K562 (cell line): ENCODE data around the gene TIMM10. TPM values are rescaled to one million over a fixed set of nuclear protein-coding genes. Genes with fewer than 3 reads are reported as not detected.

ENCODE experiments used
- ATAC-seq: fragments of 200-7000 bp; cut with Tn5 transposase; 3 replicates; pipeline ENCODE4 v1.9.1; 2020; ENCODE audit warnings: moderate library complexity
- BruUV-seq: library from RNA; stranded (reverse); fragments of 400-500 nt; replicated peaks from 2 replicates; lab custom pipeline; 2021; lab: Mats Ljungman, UMichigan
- CTCF ChIA-PET: fragments of 300-600 bp; formaldehyde crosslinking; extraction: SDS; loops from one replicate; lab custom pipeline; 2021; ENCODE audit warnings: low intra/inter-chr PET ratio; lab: Yijun Ruan, JAX
- POLR2A ChIA-PET: fragments of 300-600, 350-650 bp; sonication (Branson Sonifier 250); formaldehyde crosslinking; extraction: SDS; loops from one replicate; lab custom pipeline; 2021; ENCODE audit warnings: antibody characterized with exemption, inconsistent platforms; lab: Yijun Ruan, JAX
- DNase-seq, 4 experiments: peaks; one replicate each; pipeline versions ENCODE4 v3.0.0 to v3.0.0-alpha.2; 2011 to 2018; ENCODE audit warnings: low spot score in 3 of 4, mixed read lengths in 3 of 4; ENCODE audit errors: extremely low read depth in 1 of 4
- FAIRE-seq: peaks from 2 replicates; lab custom pipeline; 2011; peaks lifted over from hg19 to GRCh38; lab: Jason Lieb, UNC
- H2AFZ ChIP-seq: 2 replicates; pipeline ENCODE4 v1.6.0; 2011; ENCODE audit warnings: low read depth, low read length, control low read depth, inconsistent platforms
- H3K27ac ChIP-seq: fragments of 200-600 bp; 3 replicates; pipeline ENCODE4 v1.8.0; 2011; ENCODE audit warnings: low read depth, mild to moderate bottlenecking, control low read depth, inconsistent platforms, low read length, moderate library complexity, mixed read lengths; ENCODE audit errors: extremely low read depth
- H3K27me3 ChIP-seq, 2 experiments: fragments of 300-600 bp in 1 of 2; 2 replicates in 1 of 2; 3 replicates in 1 of 2; pipeline versions ENCODE4 v1.6.0 to v1.8.0; 2011; ENCODE audit warnings: inconsistent platforms in 2 of 2, low read length in 2 of 2, mild to moderate bottlenecking in 1 of 2, mixed read lengths in 1 of 2, moderate library complexity in 1 of 2; ENCODE audit not compliant: control insufficient read depth in 2 of 2, insufficient read depth in 2 of 2
- H3K36me3 ChIP-seq: fragments of 300-600 bp; 3 replicates; pipeline ENCODE4 v1.8.0; 2011; ENCODE audit warnings: mild to moderate bottlenecking, low read length, inconsistent platforms; ENCODE audit not compliant: control insufficient read depth, insufficient read depth
- H3K4me1 ChIP-seq, 2 experiments: fragments of 200-600 bp in 1 of 2; replicated peaks in 1 of 2; 2 replicates in 1 of 2; 3 replicates in 1 of 2; pipeline versions ENCODE4 v1.5.1 to v1.8.0; 2011; ENCODE audit warnings: inconsistent platforms in 2 of 2, low read length in 2 of 2, mild to moderate bottlenecking in 1 of 2, mixed read lengths in 1 of 2, moderate library complexity in 1 of 2; ENCODE audit not compliant: control insufficient read depth in 2 of 2, insufficient read depth in 2 of 2
- H3K4me2 ChIP-seq: 2 replicates; pipeline ENCODE4 v1.6.1; 2011; ENCODE audit warnings: low read length, control low read depth, inconsistent platforms, mixed read lengths; ENCODE audit not compliant: insufficient read depth
- H3K4me3 ChIP-seq: fragments of 200-600 bp; sonication (generic), shearing (Covaris generic); 2 replicates; pipeline ENCODE4 v1.5.1; 2016; ENCODE audit warnings: control low read depth, inconsistent platforms
- H3K79me2 ChIP-seq: fragments of 200-600 bp; 3 replicates; pipeline ENCODE4 v1.8.0; 2011; ENCODE audit warnings: low read length, inconsistent platforms; ENCODE audit not compliant: control insufficient read depth, insufficient read depth
- H3K9ac ChIP-seq, 2 experiments: 2 replicates each; pipeline versions ENCODE4 v1.6.0 to v1.6.1; 2011; ENCODE audit warnings: low read depth in 2 of 2, low read length in 2 of 2, control low read depth in 1 of 2, inconsistent platforms in 1 of 2, mild to moderate bottlenecking in 1 of 2, mixed read lengths in 1 of 2; ENCODE audit not compliant: insufficient read depth in 1 of 2
- H3K9me1 ChIP-seq: one replicate; pipeline ENCODE4 v1.6.0; 2011; ENCODE audit warnings: inconsistent platforms, mild to moderate bottlenecking, low read length, moderate library complexity; ENCODE audit not compliant: control insufficient read depth, insufficient read depth
- H3K9me3 ChIP-seq: replicated peaks from 2 replicates; pipeline ENCODE4 v1.5.1; 2011; ENCODE audit warnings: low read depth, low read length, inconsistent platforms; ENCODE audit not compliant: control insufficient read depth, insufficient read depth
- H4K20me1 ChIP-seq: replicated peaks from 2 replicates; pipeline ENCODE4 v1.6.1; 2011; ENCODE audit warnings: low read length, inconsistent platforms, mixed read lengths; ENCODE audit not compliant: control insufficient read depth, insufficient read depth
- ATF1 ChIP-seq, 2 experiments: fragments of 450-650 bp in 1 of 2; IDR thresholded peaks; 2 replicates each; pipeline ENCODE4 v1.6.1; 2016; ENCODE audit warnings: missing compliant biosample characterization in 1 of 2, missing genetic modification characterization in 1 of 2
- CBX1 ChIP-seq: sonication (generic); IDR thresholded peaks from 2 replicates; pipeline ENCODE4 v1.6.1; 2016; ENCODE audit warnings: antibody characterized with exemption, low read depth, mild to moderate bottlenecking
- DPF2 ChIP-seq: fragments of 450-650 bp; IDR thresholded peaks from 2 replicates; pipeline ENCODE4 v1.6.1; 2016
- SAFB ChIP-seq: fragments of 200-400 bp; formaldehyde crosslinking; IDR thresholded peaks from 2 replicates; pipeline ENCODE4 v1.6.1; 2017; ENCODE audit warnings: low read depth, low read length, borderline replicate concordance
- TAL1 ChIP-seq: fragments of 450-650 bp; IDR thresholded peaks from 2 replicates; pipeline ENCODE4 v1.6.1; 2016; ENCODE audit warnings: mild to moderate bottlenecking
- ZFP36 ChIP-seq: fragments of 150-350 bp; IDR thresholded peaks from 2 replicates; pipeline ENCODE4 v1.6.1; 2018; ENCODE audit warnings: low read length, low read depth; ENCODE audit not compliant: partially characterized antibody
- ZNF586 ChIP-seq: fragments of 450-650 bp; formaldehyde crosslinking; conservative IDR thresholded peaks from 2 replicates; pipeline ENCODE4 v1.4.0; 2020; ENCODE audit warnings: mild to moderate bottlenecking, moderate library complexity
- WGBS: fragments of 100-300 bp; shearing (Covaris generic); methylation state at CpG from one replicate; pipeline ENCODE4 v1.1.6; 2016; ENCODE audit warnings: low coverage, mixed read lengths; ENCODE audit not compliant: insufficient coverage; ENCODE audit errors: missing lambda C conversion rate; 5-methylcytosine and 5-hydroxymethylcytosine counted together
- in situ Hi-C: fragments of 300-500 bp; cut with MboI; formaldehyde crosslinking; loops from 4 replicates; pipeline ENCODE4 v1.15.0; 2018; ENCODE audit warnings: inconsistent platforms, mixed read lengths
- intact Hi-C: fragments of 100-400 bp; cut with micrococcal nuclease; formaldehyde crosslinking; loops from 2 replicates; pipeline ENCODE4 v1.14.2; 2022
- polyA plus RNA-seq, 8 experiments: library from polyadenylated mRNA; depleted of rRNA in 4 of 8; stranded (reverse) in 5 of 8; unstranded in 3 of 8; fragments of >200 nt; fragmentation: Nextera tagmentation in 2 of 8; fragmentation: Illumina TruSeq in 1 of 8; extraction: Ambion mirVana in 2 of 8; extraction: Trizol in 1 of 8; gene quantifications; 2 replicates each; pipeline versions ENCODE4 v1.2.1 to v1.2.3, GENCODE V29; 2011 to 2014; ENCODE audit warnings: inconsistent platforms in 1 of 8, missing spikeins in 1 of 8
- total RNA-seq, 7 experiments: library from RNA; depleted of rRNA in 6 of 7; stranded (reverse); fragments of >200 nt in 6 of 7; fragmentation: Illumina TruSeq in 2 of 7; extraction: Trizol in 2 of 7; gene quantifications; 2 replicates each; pipeline versions ENCODE4 v1.2.1 to v1.2.3, GENCODE V29; 2011 to 2021; ENCODE audit warnings: low replicate concordance in 1 of 7
- TF ChIP-seq, protein P1 (sequence below), 2 experiments: fragments of 450-650 bp; conservative IDR thresholded peaks; 2 replicates each; pipeline ENCODE4 v1.6.1; 2017; ENCODE audit warnings: mild to moderate bottlenecking in 2 of 2, moderate library complexity in 2 of 2
- TF ChIP-seq, protein P2 (sequence below): sonication (generic); formaldehyde crosslinking; IDR thresholded peaks from 2 replicates; pipeline ENCODE4 v1.5.0; 2020; ENCODE audit warnings: missing genetic modification reagents
- TF ChIP-seq, protein P3 (sequence below), 3 experiments: IDR thresholded peaks in 2 of 3; conservative IDR thresholded peaks in 1 of 3; 2 replicates each; pipeline ENCODE4 v1.5.1; 2011 to 2012; ENCODE audit warnings: low read length in 3 of 3, mild to moderate bottlenecking in 3 of 3, control low read depth in 2 of 3, improper control_type of control experiment in 1 of 3, inconsistent platforms in 1 of 3, low read depth in 1 of 3, mixed read lengths in 1 of 3, moderate library complexity in 1 of 3; ENCODE audit not compliant: insufficient read depth in 2 of 3
- TF ChIP-seq, protein P4 (sequence below), 2 experiments: fragments of 150-350 bp in 1 of 2; IDR thresholded peaks; 2 replicates each; pipeline ENCODE4 v1.6.1; 2012 to 2016; ENCODE audit warnings: low read depth in 2 of 2, low read length in 2 of 2, mild to moderate bottlenecking in 1 of 2, moderate library complexity in 1 of 2

The TIMM10 gene
- total and polyA plus RNA-seq, 9 of the 15 experiments (the other 6 are each of a cell fraction or from before 2014, with no cell fraction given), result 109 to 553 (median 172) TPM

DNA sequence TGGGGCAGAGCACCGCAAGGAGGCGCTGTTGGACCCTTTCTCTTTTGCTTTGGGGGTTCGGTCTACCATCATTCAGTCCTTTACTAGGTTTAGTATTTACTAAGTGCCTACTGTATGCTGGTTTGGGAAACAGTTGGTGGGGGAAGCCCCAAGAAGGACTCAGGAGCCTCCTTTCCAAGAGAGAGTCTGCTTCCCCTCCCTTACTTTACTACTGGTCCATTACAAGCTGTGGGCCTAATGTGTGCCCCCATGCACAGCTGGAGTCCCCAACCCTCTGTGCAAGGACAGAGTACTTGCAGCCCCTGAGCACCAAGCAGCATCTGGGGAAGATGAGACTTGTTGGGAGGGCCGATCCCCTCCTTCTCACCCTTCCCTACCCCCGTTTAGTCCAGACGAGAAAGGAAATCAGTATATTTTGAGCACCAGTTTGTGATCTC lies 37.8 kb upstream of the TIMM10 start:
- Histone ChIP-seq H4K20me1 (no peaks in the 10 kb centered on the region), H3K4me2 (peak overlapping the region; percentile 97), H3K9me3 (no peaks in the 10 kb centered on the region), H3K4me3 (peak overlapping the region; percentile 78), H3K27me3 (no peaks in the 10 kb centered on the region; a peak in 1 of 5 replicates), H3K4me1 (peaks cover 12 to 19% of the 10 kb centered on the region in 2 experiments; a peak in 4 of 5 replicates), H3K9me1 (no peaks in the 10 kb centered on the region), H3K9ac (peak overlapping the region; percentile 76 to 96), H3K79me2 (no peaks in the 10 kb centered on the region; the same call in 2 of the 3 replicates), H2AFZ (peak overlapping the region; percentile 100), H3K27ac (no peak overlapping the region; the same call in 2 of the 3 replicates), H3K36me3 (no peaks in the 10 kb centered on the region)
- intact Hi-C loops, result loop anchor here (1.0 to 10.0 kb wide), 2 partner anchors 73 to 236 kb away; no protein-coding TSS in a partner anchor
- in situ Hi-C loops, result loop anchor here (5.0 kb wide), 1 partner anchor 74 kb away; no protein-coding TSS in a partner anchor
- ChIA-PET CTCF (interaction anchor here (1.0 to 4.9 kb wide), 7 partner anchors 73 to 232 kb away, joined by 3 to 37 read pairs (median 4); no protein-coding TSS in a partner anchor), POLR2A (interaction anchor here (1.0 to 1.2 kb wide), 3 partner anchors 24 to 108 kb away, joined by 3 read pairs; no protein-coding TSS in a partner anchor)
- TSS peak; percentile 35 for BruUV-seq
- ATAC-seq (peak; percentile 26), FAIRE-seq (peak; percentile 72), DNase-seq (peak in 1 of 4 experiments; percentile 85)
- WGBS, result 32% methylated on average over 6 of the region's 6 CpGs
- no peak for TF ChIP-seq CBX1
- TF ChIP-seq ZNF586 (CRISPR knock-in tag), result no peak
- no peak for TF ChIP-seq DPF2
- TF ChIP-seq SAFB, result no peak
- no peak for TF ChIP-seq ZFP36
- TF ChIP-seq, protein P1, sequence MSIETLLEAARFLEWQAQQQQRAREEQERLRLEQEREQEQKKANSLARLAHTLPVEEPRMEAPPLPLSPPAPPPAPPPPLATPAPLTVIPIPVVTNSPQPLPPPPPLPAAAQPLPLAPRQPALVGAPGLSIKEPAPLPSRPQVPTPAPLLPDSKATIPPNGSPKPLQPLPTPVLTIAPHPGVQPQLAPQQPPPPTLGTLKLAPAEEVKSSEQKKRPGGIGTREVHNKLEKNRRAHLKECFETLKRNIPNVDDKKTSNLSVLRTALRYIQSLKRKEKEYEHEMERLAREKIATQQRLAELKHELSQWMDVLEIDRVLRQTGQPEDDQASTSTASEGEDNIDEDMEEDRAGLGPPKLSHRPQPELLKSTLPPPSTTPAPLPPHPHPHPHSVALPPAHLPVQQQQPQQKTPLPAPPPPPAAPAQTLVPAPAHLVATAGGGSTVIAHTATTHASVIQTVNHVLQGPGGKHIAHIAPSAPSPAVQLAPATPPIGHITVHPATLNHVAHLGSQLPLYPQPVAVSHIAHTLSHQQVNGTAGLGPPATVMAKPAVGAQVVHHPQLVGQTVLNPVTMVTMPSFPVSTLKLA (conservative IDR thresholded peaks at IDR 0.05), result no peak
- TF ChIP-seq ATF1 (CRISPR knock-in tag; IDR thresholded peaks at IDR 0.05), result no peak
- peak; percentile 66 for TF ChIP-seq ATF1 (tag; IDR thresholded peaks at IDR 0.05)
- TF ChIP-seq, protein P2, sequence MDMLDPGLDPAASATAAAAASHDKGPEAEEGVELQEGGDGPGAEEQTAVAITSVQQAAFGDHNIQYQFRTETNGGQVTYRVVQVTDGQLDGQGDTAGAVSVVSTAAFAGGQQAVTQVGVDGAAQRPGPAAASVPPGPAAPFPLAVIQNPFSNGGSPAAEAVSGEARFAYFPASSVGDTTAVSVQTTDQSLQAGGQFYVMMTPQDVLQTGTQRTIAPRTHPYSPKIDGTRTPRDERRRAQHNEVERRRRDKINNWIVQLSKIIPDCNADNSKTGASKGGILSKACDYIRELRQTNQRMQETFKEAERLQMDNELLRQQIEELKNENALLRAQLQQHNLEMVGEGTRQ, result no peak
- TF ChIP-seq, protein P3, sequence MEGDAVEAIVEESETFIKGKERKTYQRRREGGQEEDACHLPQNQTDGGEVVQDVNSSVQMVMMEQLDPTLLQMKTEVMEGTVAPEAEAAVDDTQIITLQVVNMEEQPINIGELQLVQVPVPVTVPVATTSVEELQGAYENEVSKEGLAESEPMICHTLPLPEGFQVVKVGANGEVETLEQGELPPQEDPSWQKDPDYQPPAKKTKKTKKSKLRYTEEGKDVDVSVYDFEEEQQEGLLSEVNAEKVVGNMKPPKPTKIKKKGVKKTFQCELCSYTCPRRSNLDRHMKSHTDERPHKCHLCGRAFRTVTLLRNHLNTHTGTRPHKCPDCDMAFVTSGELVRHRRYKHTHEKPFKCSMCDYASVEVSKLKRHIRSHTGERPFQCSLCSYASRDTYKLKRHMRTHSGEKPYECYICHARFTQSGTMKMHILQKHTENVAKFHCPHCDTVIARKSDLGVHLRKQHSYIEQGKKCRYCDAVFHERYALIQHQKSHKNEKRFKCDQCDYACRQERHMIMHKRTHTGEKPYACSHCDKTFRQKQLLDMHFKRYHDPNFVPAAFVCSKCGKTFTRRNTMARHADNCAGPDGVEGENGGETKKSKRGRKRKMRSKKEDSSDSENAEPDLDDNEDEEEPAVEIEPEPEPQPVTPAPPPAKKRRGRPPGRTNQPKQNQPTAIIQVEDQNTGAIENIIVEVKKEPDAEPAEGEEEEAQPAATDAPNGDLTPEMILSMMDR (IDR thresholded peaks at IDR 0.05 in 2 of 3, conservative IDR thresholded peaks at IDR 0.05 in 1 of 3; ENCODE audit: insufficient read depth in 2 of 3, low read depth in 1 of 3, low read length in 3 of 3), result peak; percentile 91 to 98 (median 92); a peak in 5 of 6 replicates
- TF ChIP-seq TAL1, result no peak
- TF ChIP-seq, protein P4, sequence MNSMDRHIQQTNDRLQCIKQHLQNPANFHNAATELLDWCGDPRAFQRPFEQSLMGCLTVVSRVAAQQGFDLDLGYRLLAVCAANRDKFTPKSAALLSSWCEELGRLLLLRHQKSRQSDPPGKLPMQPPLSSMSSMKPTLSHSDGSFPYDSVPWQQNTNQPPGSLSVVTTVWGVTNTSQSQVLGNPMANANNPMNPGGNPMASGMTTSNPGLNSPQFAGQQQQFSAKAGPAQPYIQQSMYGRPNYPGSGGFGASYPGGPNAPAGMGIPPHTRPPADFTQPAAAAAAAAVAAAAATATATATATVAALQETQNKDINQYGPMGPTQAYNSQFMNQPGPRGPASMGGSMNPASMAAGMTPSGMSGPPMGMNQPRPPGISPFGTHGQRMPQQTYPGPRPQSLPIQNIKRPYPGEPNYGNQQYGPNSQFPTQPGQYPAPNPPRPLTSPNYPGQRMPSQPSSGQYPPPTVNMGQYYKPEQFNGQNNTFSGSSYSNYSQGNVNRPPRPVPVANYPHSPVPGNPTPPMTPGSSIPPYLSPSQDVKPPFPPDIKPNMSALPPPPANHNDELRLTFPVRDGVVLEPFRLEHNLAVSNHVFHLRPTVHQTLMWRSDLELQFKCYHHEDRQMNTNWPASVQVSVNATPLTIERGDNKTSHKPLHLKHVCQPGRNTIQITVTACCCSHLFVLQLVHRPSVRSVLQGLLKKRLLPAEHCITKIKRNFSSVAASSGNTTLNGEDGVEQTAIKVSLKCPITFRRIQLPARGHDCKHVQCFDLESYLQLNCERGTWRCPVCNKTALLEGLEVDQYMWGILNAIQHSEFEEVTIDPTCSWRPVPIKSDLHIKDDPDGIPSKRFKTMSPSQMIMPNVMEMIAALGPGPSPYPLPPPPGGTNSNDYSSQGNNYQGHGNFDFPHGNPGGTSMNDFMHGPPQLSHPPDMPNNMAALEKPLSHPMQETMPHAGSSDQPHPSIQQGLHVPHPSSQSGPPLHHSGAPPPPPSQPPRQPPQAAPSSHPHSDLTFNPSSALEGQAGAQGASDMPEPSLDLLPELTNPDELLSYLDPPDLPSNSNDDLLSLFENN (IDR thresholded peaks at IDR 0.05; ENCODE audit: low read depth in 2 of 2, low read length in 2 of 2), result 0 out of 4 replicates have a peak, but pooled peaks of 1 of the 2 experiments have one; percentile 28
